ENCODE data around the gene UCKL1.

The UCKL1 gene

DNA sequence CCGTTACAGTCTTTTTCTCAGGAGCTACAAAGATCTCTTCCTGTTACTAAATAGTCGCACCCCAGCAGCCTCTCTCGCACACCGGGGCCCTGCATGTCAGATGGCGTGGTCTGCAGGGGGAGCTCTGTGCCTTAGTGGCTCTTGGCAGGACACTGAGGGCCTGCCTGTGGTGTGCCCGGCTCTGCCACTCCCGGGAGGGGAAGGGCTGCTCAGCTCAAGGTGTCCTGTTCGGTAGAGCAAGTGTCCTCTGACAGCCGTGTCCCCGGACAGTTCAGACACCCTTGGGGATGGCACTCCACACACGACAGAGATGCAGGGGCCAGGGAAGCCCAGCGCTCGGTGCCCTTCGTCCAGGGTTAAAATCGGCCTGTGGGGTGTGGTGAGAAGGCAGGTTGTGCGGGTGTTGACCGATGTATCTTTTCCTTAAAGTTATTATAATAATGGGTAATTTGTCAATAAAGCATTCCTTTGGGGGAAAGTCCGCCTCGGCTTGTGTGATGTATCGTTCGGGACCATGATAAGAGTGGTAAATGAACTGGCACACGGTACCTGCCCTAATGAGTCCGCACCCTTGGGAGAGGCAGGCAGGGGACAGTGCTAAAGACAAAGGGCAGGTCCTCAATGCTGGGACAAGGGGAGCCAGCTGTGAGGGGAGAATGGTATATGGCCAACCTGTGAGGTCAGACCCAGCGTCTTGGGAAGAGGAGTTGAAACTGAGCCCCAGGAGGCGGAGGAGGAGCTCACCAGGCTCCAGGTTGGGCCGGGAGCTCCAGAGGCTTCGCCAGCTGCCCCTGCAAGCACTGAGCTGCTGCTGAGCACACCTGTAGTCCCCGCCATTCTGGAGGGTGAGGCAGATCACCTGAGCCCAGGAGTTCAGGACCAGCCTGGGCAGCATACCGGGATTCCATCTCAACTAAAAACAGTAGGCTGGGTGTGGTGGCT is 64.9 kb downstream of the UCKL1 start:
- no peaks in the 10 kb centered on the region for H3K27me3 ChIP-seq (ENCODE audit: insufficient read depth, low read depth)
- H3K4me3 ChIP-seq (IDR thresholded peaks at IDR 0.05; ENCODE audit: insufficient read depth, low read depth, low read length): no peak overlapping the region
- H3K36me3 ChIP-seq (ENCODE audit: insufficient read depth): no peaks in the 10 kb centered on the region
- no peak overlapping the region for H3K27ac ChIP-seq
- H3K79me2 ChIP-seq (ENCODE audit: insufficient read depth, low read depth): peaks cover 7% of the 10 kb centered on the region; the same call in 1 of the 2 replicates
- no peak overlapping the region for H2AFZ ChIP-seq (ENCODE audit: low read depth)
- H3K4me1 ChIP-seq (ENCODE audit: low read depth, poor library complexity, severe bottlenecking): peaks cover 4% of the 10 kb centered on the region
- TF ChIP-seq, protein P1, sequence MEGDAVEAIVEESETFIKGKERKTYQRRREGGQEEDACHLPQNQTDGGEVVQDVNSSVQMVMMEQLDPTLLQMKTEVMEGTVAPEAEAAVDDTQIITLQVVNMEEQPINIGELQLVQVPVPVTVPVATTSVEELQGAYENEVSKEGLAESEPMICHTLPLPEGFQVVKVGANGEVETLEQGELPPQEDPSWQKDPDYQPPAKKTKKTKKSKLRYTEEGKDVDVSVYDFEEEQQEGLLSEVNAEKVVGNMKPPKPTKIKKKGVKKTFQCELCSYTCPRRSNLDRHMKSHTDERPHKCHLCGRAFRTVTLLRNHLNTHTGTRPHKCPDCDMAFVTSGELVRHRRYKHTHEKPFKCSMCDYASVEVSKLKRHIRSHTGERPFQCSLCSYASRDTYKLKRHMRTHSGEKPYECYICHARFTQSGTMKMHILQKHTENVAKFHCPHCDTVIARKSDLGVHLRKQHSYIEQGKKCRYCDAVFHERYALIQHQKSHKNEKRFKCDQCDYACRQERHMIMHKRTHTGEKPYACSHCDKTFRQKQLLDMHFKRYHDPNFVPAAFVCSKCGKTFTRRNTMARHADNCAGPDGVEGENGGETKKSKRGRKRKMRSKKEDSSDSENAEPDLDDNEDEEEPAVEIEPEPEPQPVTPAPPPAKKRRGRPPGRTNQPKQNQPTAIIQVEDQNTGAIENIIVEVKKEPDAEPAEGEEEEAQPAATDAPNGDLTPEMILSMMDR (conservative IDR thresholded peaks at IDR 0.05; ENCODE audit: low read depth, low read length): no peak
- no peak overlapping the region for H3K9ac ChIP-seq
- H3K4me2 ChIP-seq: no peak overlapping the region
- peaks cover 6% of the 10 kb centered on the region for H4K20me1 ChIP-seq (ENCODE audit: insufficient read depth)

DNA sequence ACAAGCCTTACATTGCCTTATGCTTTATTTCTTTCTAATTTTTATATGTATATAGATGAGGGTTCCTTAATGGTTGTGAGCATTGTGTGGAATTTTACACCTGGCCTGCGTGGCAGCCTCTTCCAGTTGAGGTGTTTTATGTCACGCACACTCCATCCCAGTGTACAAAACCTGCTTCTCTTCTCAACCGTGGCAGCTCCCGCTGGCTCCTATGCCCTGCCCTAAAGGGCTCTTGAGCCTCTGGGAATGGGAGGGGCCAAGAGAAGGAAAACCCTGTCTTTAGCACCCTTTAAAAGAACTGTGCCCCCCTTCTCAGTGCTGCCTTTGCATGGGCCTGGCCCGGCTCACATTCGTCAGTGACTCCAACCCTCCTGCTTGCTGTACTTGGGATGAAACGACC is 65.6 kb downstream of the UCKL1 start:
- no peak overlapping the region for H3K27ac ChIP-seq
- TF ChIP-seq, protein P1 (conservative IDR thresholded peaks at IDR 0.05; ENCODE audit: low read depth, low read length): no peak
- no peaks in the 10 kb centered on the region for H3K36me3 ChIP-seq (ENCODE audit: insufficient read depth)
- H3K27me3 ChIP-seq (ENCODE audit: insufficient read depth, low read depth): no peaks in the 10 kb centered on the region
- H3K4me1 ChIP-seq (ENCODE audit: low read depth, poor library complexity, severe bottlenecking): no peaks in the 10 kb centered on the region
- no peak overlapping the region for H3K9ac ChIP-seq
- H3K4me2 ChIP-seq: no peak overlapping the region
- H2AFZ ChIP-seq (ENCODE audit: low read depth): no peak overlapping the region
- no peak overlapping the region for H3K4me3 ChIP-seq (IDR thresholded peaks at IDR 0.05; ENCODE audit: insufficient read depth, low read depth, low read length)
- 0 out of 2 replicates have a peak, but pooled peaks cover 1% of the 10 kb centered on the region for H4K20me1 ChIP-seq (ENCODE audit: insufficient read depth)
- peaks cover 1% of the 10 kb centered on the region; the same call in 1 of the 2 replicates for H3K79me2 ChIP-seq (ENCODE audit: insufficient read depth, low read depth)

DNA sequence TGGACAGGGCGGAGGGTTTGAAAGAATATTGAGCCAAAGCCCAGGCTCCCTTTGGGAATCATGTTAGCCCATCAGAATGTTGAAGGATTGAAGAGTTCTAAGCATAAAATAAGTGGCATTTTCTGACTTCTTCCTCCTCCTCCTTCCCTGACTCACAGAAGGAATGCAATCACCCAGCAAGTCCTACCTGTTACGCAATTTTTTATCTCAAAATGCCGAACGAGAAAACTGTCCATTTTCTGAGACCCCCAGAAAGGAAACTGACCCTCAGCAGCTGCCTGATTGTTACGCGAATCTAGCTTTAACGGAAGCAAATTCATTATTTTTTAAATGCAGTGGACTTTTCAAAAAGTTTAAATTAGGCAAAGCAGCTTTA is 66.0 kb downstream of the UCKL1 start:
- Histone ChIP-seq H4K20me1 (ENCODE audit: insufficient read depth) (no peaks in the 10 kb centered on the region), H3K4me1 (ENCODE audit: low read depth, poor library complexity, severe bottlenecking) (no peaks in the 10 kb centered on the region), H2AFZ (ENCODE audit: low read depth) (no peak overlapping the region), H3K79me2 (ENCODE audit: insufficient read depth, low read depth) (no peaks in the 10 kb centered on the region), H3K27ac (no peak overlapping the region), H3K4me3 (IDR thresholded peaks at IDR 0.05; ENCODE audit: insufficient read depth, low read depth, low read length) (no peak overlapping the region), H3K36me3 (ENCODE audit: insufficient read depth) (no peaks in the 10 kb centered on the region), H3K9ac (no peak overlapping the region), H3K27me3 (ENCODE audit: insufficient read depth, low read depth) (no peaks in the 10 kb centered on the region), H3K4me2 (no peak overlapping the region)
- TF ChIP-seq, protein P1 (conservative IDR thresholded peaks at IDR 0.05; ENCODE audit: low read depth, low read length): no peak
